Stimulated activated CD4-positive, alpha-beta T cell treated with anti-CD3 and anti-CD28 coated beads, Interleukin-12 subunit alpha, Interleukin-12 subunit beta, amount 100 ng/mL, for 24 hours (primary cell): Measurements from ENCODE around the gene TUBGCP3.
"Not testable (repeated sequence)": the region's sequence is repeated elsewhere in the genome, so short reads cannot be mapped to it uniquely, and the experiment has no call there.

Experiments
- DNase-seq, 2 experiments: peaks; one replicate each; pipeline ENCODE4 v3.0.0-alpha.2; 2020; ENCODE audit warnings: low read depth in 2 of 2

TUBGCP3 gene

GRCh38 chr13:112576768-112577167 is 11.2 kb downstream of the TUBGCP3 start:
- DNase-seq, result no peak

- no peak for DNase-seq
Observed at GRCh38 chr13:112576191-112576590, 11.8 kb downstream of the TUBGCP3 start.

- no peak for DNase-seq
Observed at GRCh38 chr13:112575675-112576074, 12.3 kb downstream of the TUBGCP3 start.

GRCh38 chr13:112574834-112575613 is 12.9 kb downstream of the TUBGCP3 start:
- DNase-seq, result no peak

GRCh38 chr13:112574416-112574815 is 13.5 kb downstream of the TUBGCP3 start:
- DNase-seq, result no peak

GRCh38 chr13:112573710-112574109 is 14.2 kb downstream of the TUBGCP3 start:
- no peak for DNase-seq

GRCh38 chr13:112572366-112572765 is 15.6 kb downstream of the TUBGCP3 start:
- DNase-seq, result no peak

- no peak for DNase-seq
Observed at GRCh38 chr13:112569821-112570220, 18.1 kb downstream of the TUBGCP3 start.

- no peak for DNase-seq
Observed at GRCh38 chr13:112567161-112567862, 20.6 kb downstream of the TUBGCP3 start.

- no peak for DNase-seq
Observed at GRCh38 chr13:112562786-112563383, 25.1 kb downstream of the TUBGCP3 start.

- no peak for DNase-seq
Observed at GRCh38 chr13:112562254-112562653, 25.7 kb downstream of the TUBGCP3 start.

- DNase-seq, result no peak
Observed at GRCh38 chr13:112561478-112561877, 26.5 kb downstream of the TUBGCP3 start.

GRCh38 chr13:112558696-112559418 is 29.1 kb downstream of the TUBGCP3 start:
- DNase-seq, result no peak

GRCh38 chr13:112556600-112556999 is 31.4 kb downstream of the TUBGCP3 start:
- no peak for DNase-seq

- DNase-seq, result no peak
Observed at GRCh38 chr13:112554214-112554850, 33.6 kb downstream of the TUBGCP3 start.

- not testable (repeated sequence) for DNase-seq
Observed at GRCh38 chr13:112548975-112549374, 39.0 kb downstream of the TUBGCP3 start.

GRCh38 chr13:112545856-112546255 is 42.1 kb downstream of the TUBGCP3 start:
- no peak for DNase-seq

GRCh38 chr13:112532837-112533745 is 54.9 kb downstream of the TUBGCP3 start:
- no peak for DNase-seq

GRCh38 chr13:112531263-112531794 is 56.6 kb downstream of the TUBGCP3 start:
- no peak for DNase-seq

- no peak for DNase-seq
Observed at GRCh38 chr13:112530861-112531260, 57.1 kb downstream of the TUBGCP3 start.
